Limb (tissue), 2 donors: ENCODE data around the gene TDRD1.
A peak's percentile ranks its signal among the peaks of the same experiment; 100 is the strongest.
"Not testable (repeated sequence)": the region's sequence is repeated elsewhere in the genome, so short reads cannot be mapped to it uniquely, and the experiment has no call there.

Experiments
- DNase-seq, 2 donors: peaks; one replicate each; pipeline ENCODE4 v3.0.0-alpha.2; 2016; ENCODE audit errors: extremely low spot score in 2 of 2

Gene TDRD1

GRCh38 chr10:114179148-114179547 is at the start of gene TDRD1:
Gene TDRD1, plus strand, starts transcription at chr10:114179353. Its CDS starts 8,479 bp downstream, at chr10:114187832.
- DNase-seq, result no peak

- DNase-seq, result no peak
Observed at GRCh38 chr10:114131094-114131493, 48.1 kb upstream of the TDRD1 start.

- DNase-seq, result no peak
Observed at GRCh38 chr10:114135476-114135875, 43.7 kb upstream of the TDRD1 start.

GRCh38 chr10:114138581-114138980 is 40.6 kb upstream of the TDRD1 start:
- no peak for DNase-seq

- DNase-seq, result no peak
Observed at GRCh38 chr10:114140036-114140435, 39.1 kb upstream of the TDRD1 start.

GRCh38 chr10:114140827-114141226 is 38.3 kb upstream of the TDRD1 start:
- not testable (repeated sequence) for DNase-seq

GRCh38 chr10:114142018-114142417 is 37.1 kb upstream of the TDRD1 start:
- DNase-seq, result no peak

GRCh38 chr10:114143160-114143559 is 36.0 kb upstream of the TDRD1 start:
- no peak for DNase-seq

GRCh38 chr10:114149476-114149875 is 29.7 kb upstream of the TDRD1 start:
- not testable (repeated sequence) for DNase-seq

GRCh38 chr10:114151486-114151885 is 27.7 kb upstream of the TDRD1 start:
- no peak for DNase-seq

- DNase-seq, result no peak
Observed at GRCh38 chr10:114151892-114152291, 27.3 kb upstream of the TDRD1 start.

- no peak for DNase-seq
Observed at GRCh38 chr10:114157912-114158311, 21.2 kb upstream of the TDRD1 start.

- DNase-seq, result no peak
Observed at GRCh38 chr10:114163062-114163461, 16.1 kb upstream of the TDRD1 start.

GRCh38 chr10:114166043-114166442 is 13.1 kb upstream of the TDRD1 start:
- no peak for DNase-seq

GRCh38 chr10:114166494-114166893 is 12.7 kb upstream of the TDRD1 start:
- DNase-seq, result no peak

GRCh38 chr10:114167985-114168384 is 11.2 kb upstream of the TDRD1 start:
- no peak for DNase-seq

- DNase-seq, result no peak
Observed at GRCh38 chr10:114168450-114169009, 10.6 kb upstream of the TDRD1 start.

- DNase-seq, result no peak
Observed at GRCh38 chr10:114172216-114172615, 6.9 kb upstream of the TDRD1 start.

- DNase-seq, result no peak
Observed at GRCh38 chr10:114172776-114173602, 6.2 kb upstream of the TDRD1 start.

GRCh38 chr10:114173603-114173920 is 5.6 kb upstream of the TDRD1 start:
- DNase-seq, result no peak

- DNase-seq, result peak; percentile 90 to 94
Observed at GRCh38 chr10:114173921-114174694, 5.0 kb upstream of the TDRD1 start, which contains the start of gene CCDC186. Gene CCDC186, minus strand, starts transcription at chr10:114174203. Its CDS starts 10,935 bp downstream, at chr10:114163268.

- DNase-seq, result no peak
Observed at GRCh38 chr10:114174695-114175188, 4.4 kb upstream of the TDRD1 start.
